Neuronal stem cell (in vitro differentiated cells): Measurements from ENCODE around the gene ST6GALNAC5.

Source experiments
- DNase-seq: peaks from one replicate; pipeline ENCODE4 v3.0.0-alpha.2; 2013; ENCODE audit warnings: low spot score
- H2AFZ ChIP-seq: one replicate; pipeline ENCODE4 v1.6.1; 2013; ENCODE audit warnings: mild to moderate bottlenecking, low read length, inconsistent platforms
- H2AK5ac ChIP-seq: 2 replicates; pipeline ENCODE4 v1.6.1; 2013; ENCODE audit warnings: low read depth, mild to moderate bottlenecking, inconsistent platforms, low read length, moderate library complexity, mixed read lengths
- H2BK120ac ChIP-seq: 2 replicates; pipeline ENCODE4 v1.6.1; 2013; ENCODE audit warnings: low read depth, mild to moderate bottlenecking, inconsistent platforms, low read length, moderate library complexity, mixed read lengths
- H2BK12ac ChIP-seq: one replicate; pipeline ENCODE4 v1.6.1; 2013; ENCODE audit warnings: low read length, inconsistent platforms
- H2BK15ac ChIP-seq: 2 replicates; pipeline ENCODE4 v1.6.1; 2013; ENCODE audit warnings: mild to moderate bottlenecking, low read length, inconsistent platforms, mixed read lengths
- H2BK5ac ChIP-seq: one replicate; pipeline ENCODE4 v1.6.1; 2013; ENCODE audit warnings: inconsistent platforms, mild to moderate bottlenecking, low read length, moderate library complexity
- H3K14ac ChIP-seq: one replicate; pipeline ENCODE4 v1.6.1; 2013; ENCODE audit warnings: low read length, inconsistent platforms
- H3K18ac ChIP-seq: 2 replicates; pipeline ENCODE4 v1.6.1; 2013; ENCODE audit warnings: low read length, inconsistent platforms
- H3K23ac ChIP-seq: 2 replicates; pipeline ENCODE4 v1.6.1; 2013; ENCODE audit warnings: low read depth, mild to moderate bottlenecking, mixed read lengths, low read length, inconsistent platforms; ENCODE audit not compliant: poor library complexity
- H3K27ac ChIP-seq: replicated peaks from 3 replicates; pipeline ENCODE4 v1.5.1; 2013; ENCODE audit warnings: low read length, inconsistent platforms
- H3K27me3 ChIP-seq, 3 experiments: 2 replicates each; pipeline ENCODE4 v1.6.1; 2013; ENCODE audit warnings: low read length in 3 of 3, mild to moderate bottlenecking in 2 of 3, inconsistent platforms in 1 of 3, low read depth in 1 of 3, mixed read lengths in 1 of 3, moderate library complexity in 1 of 3; ENCODE audit not compliant: control insufficient read depth in 3 of 3, insufficient read depth in 3 of 3
- H3K36me3 ChIP-seq, 2 donors: replicated peaks in 1 of 2; 2 replicates each; pipeline ENCODE4 v1.6.1; 2013; ENCODE audit warnings: low read length in 2 of 2; ENCODE audit not compliant: control insufficient read depth in 2 of 2, insufficient read depth in 2 of 2
- H3K4ac ChIP-seq: 2 replicates; pipeline ENCODE4 v1.6.1; 2013; ENCODE audit warnings: inconsistent platforms, mild to moderate bottlenecking, low read length, moderate library complexity
- H3K4me1 ChIP-seq, 2 donors: 1 replicate in 1 of 2; 2 replicates in 1 of 2; pipeline ENCODE4 v1.6.1; 2013; ENCODE audit warnings: low read length in 2 of 2, low read depth in 1 of 2; ENCODE audit not compliant: control insufficient read depth in 2 of 2, insufficient read depth in 1 of 2
- H3K4me2 ChIP-seq: one replicate; pipeline ENCODE4 v1.6.1; 2013; ENCODE audit warnings: mild to moderate bottlenecking, low read length, inconsistent platforms; ENCODE audit not compliant: insufficient read depth, poor library complexity, severe bottlenecking
- H3K4me3 ChIP-seq, 2 donors: 2 replicates each; pipeline ENCODE4 v1.5.1; 2013; ENCODE audit warnings: low read length in 2 of 2, mild to moderate bottlenecking in 2 of 2, inconsistent platforms in 1 of 2, moderate library complexity in 1 of 2
- H3K79me1 ChIP-seq: one replicate; pipeline ENCODE4 v1.6.1; 2013; ENCODE audit warnings: low read depth, mild to moderate bottlenecking, inconsistent platforms, low read length, moderate library complexity
- H3K9ac ChIP-seq: one replicate; pipeline ENCODE4 v1.6.1; 2013; ENCODE audit warnings: mild to moderate bottlenecking, low read depth, low read length, inconsistent platforms; ENCODE audit not compliant: poor library complexity
- H3K9me3 ChIP-seq, 2 donors: replicated peaks in 1 of 2; 2 replicates each; pipeline versions ENCODE3 to v1.6.1; 2013; ENCODE audit warnings: low read length in 2 of 2, mild to moderate bottlenecking in 2 of 2, inconsistent platforms in 1 of 2, low read depth in 1 of 2, mixed read lengths in 1 of 2, moderate library complexity in 1 of 2; ENCODE audit not compliant: control insufficient read depth in 2 of 2, insufficient read depth in 1 of 2
- H4K8ac ChIP-seq: one replicate; pipeline ENCODE4 v1.6.1; 2013; ENCODE audit warnings: low read depth, mild to moderate bottlenecking, inconsistent platforms, low read length, moderate library complexity
- H4K91ac ChIP-seq: one replicate; pipeline ENCODE4 v1.6.1; 2013; ENCODE audit warnings: low read length, low read depth, mild to moderate bottlenecking, inconsistent platforms; ENCODE audit not compliant: poor library complexity
- WGBS, 2 donors: extraction: QIAGEN DNeasy Blood & Tissue Kit; methylation state at CpG; one replicate each; pipeline ENCODE4 v1.1.7; 2013; ENCODE audit warnings: missing lambda C conversion rate in 2 of 2, mixed read lengths in 1 of 2; ENCODE audit not compliant: insufficient read length in 2 of 2, insufficient replicate concordance in 1 of 2; ENCODE audit errors: extremely low coverage in 2 of 2; 5-methylcytosine and 5-hydroxymethylcytosine counted together

The ST6GALNAC5 gene

GRCh38 chr1:77068013-77068412 lies 200.7 kb downstream of the ST6GALNAC5 start:
- Histone ChIP-seq H3K4ac (no peak overlapping the region), H3K27ac (no peak overlapping the region), H3K27me3 (no peaks in the 10 kb centered on the region), H3K18ac (no peak overlapping the region), H3K9me3 (no peaks in the 10 kb centered on the region), H3K9ac (no peak overlapping the region), H4K91ac (no peak overlapping the region), H2BK5ac (no peak overlapping the region), H2AK5ac (no peak overlapping the region), H3K79me1 (no peaks in the 10 kb centered on the region), H3K14ac (no peak overlapping the region), H2BK15ac (no peak overlapping the region), H3K23ac (no peak overlapping the region), H2BK12ac (no peak overlapping the region), H2AFZ (no peak overlapping the region), H2BK120ac (no peak overlapping the region), H3K4me3 (no peak overlapping the region), H4K8ac (no peak overlapping the region), H3K4me2 (no peak overlapping the region), H3K4me1 (peaks cover 2 to 20% of the 10 kb centered on the region in 2 donors), H3K36me3 (peaks cover 1 to 2% of the 10 kb centered on the region in 2 donors)
- DNase-seq, result no peak
- no CpG with 5 or more reads among the region's 2 CpGs for WGBS, 2 donors

GRCh38 chr1:77076759-77077158 lies 209.5 kb downstream of the ST6GALNAC5 start:
- Histone ChIP-seq H3K23ac (no peak overlapping the region), H4K91ac (no peak overlapping the region), H3K27ac (no peak overlapping the region), H2BK15ac (no peak overlapping the region), H3K4me2 (no peak overlapping the region), H2BK5ac (no peak overlapping the region), H3K4me3 (no peak overlapping the region), H4K8ac (no peak overlapping the region), H3K9me3 (peaks cover 0 to 7% of the 10 kb centered on the region in 2 donors), H2BK120ac (no peak overlapping the region), H3K9ac (no peak overlapping the region), H3K14ac (no peak overlapping the region), H3K36me3 (peaks cover 0 to 2% of the 10 kb centered on the region in 2 donors), H2AK5ac (no peak overlapping the region), H3K4me1 (peaks cover 0 to 2% of the 10 kb centered on the region in 2 donors), H3K79me1 (no peaks in the 10 kb centered on the region), H3K4ac (no peak overlapping the region), H2BK12ac (no peak overlapping the region), H3K27me3 (no peaks in the 10 kb centered on the region), H2AFZ (no peak overlapping the region), H3K18ac (no peak overlapping the region)
- no peak for DNase-seq
- WGBS, 2 donors, result no CpG with 5 or more reads among the region's 2 CpGs

GRCh38 chr1:77081834-77082233 lies 214.6 kb downstream of the ST6GALNAC5 start:
- H3K23ac ChIP-seq, result no peak overlapping the region
- no peak overlapping the region for H2BK15ac ChIP-seq
- H3K36me3 ChIP-seq, result peaks cover 0 to 9% of the 10 kb centered on the region in 2 donors
- H3K4me1 ChIP-seq, result peaks cover 0 to 8% of the 10 kb centered on the region in 2 donors
- no peak for DNase-seq
- no peak overlapping the region for H2AFZ ChIP-seq
- no peak overlapping the region for H2BK5ac ChIP-seq
- no peaks in the 10 kb centered on the region for H3K79me1 ChIP-seq
- no peaks in the 10 kb centered on the region for H3K27me3 ChIP-seq
- H2BK12ac ChIP-seq, result no peak overlapping the region
- no peaks in the 10 kb centered on the region for H3K9me3 ChIP-seq
- H2BK120ac ChIP-seq, result no peak overlapping the region
- H3K4ac ChIP-seq, result no peak overlapping the region
- H3K9ac ChIP-seq, result no peak overlapping the region
- no peak overlapping the region for H3K18ac ChIP-seq
- H3K14ac ChIP-seq, result no peak overlapping the region
- no peak overlapping the region for H3K27ac ChIP-seq
- H4K91ac ChIP-seq, result no peak overlapping the region
- H2AK5ac ChIP-seq, result no peak overlapping the region
- no peak overlapping the region for H4K8ac ChIP-seq
- no peak overlapping the region for H3K4me3 ChIP-seq
- WGBS, 2 donors, result no CpG with 5 or more reads among the region's 4 CpGs
- no peak overlapping the region for H3K4me2 ChIP-seq

GRCh38 chr1:77084457-77084856 lies 217.2 kb downstream of the ST6GALNAC5 start:
- Histone ChIP-seq H3K36me3 (peaks cover 0 to 9% of the 10 kb centered on the region in 2 donors), H2BK12ac (no peak overlapping the region), H3K9me3 (no peaks in the 10 kb centered on the region), H3K27me3 (no peaks in the 10 kb centered on the region), H3K14ac (no peak overlapping the region), H2AK5ac (no peak overlapping the region), H2BK120ac (no peak overlapping the region), H2BK5ac (no peak overlapping the region), H3K18ac (no peak overlapping the region), H3K23ac (no peak overlapping the region), H4K91ac (no peak overlapping the region), H3K79me1 (no peaks in the 10 kb centered on the region), H3K4me1 (peaks cover 0 to 8% of the 10 kb centered on the region in 2 donors), H2AFZ (no peak overlapping the region), H4K8ac (no peak overlapping the region), H3K27ac (no peak overlapping the region), H3K4ac (no peak overlapping the region), H3K9ac (no peak overlapping the region), H2BK15ac (no peak overlapping the region), H3K4me2 (no peak overlapping the region), H3K4me3 (no peak overlapping the region)
- no CpG with 5 or more reads among the region's 2 CpGs for WGBS, 2 donors
- DNase-seq, result no peak
